Measurements from ENCODE around the gene AURKA.
"Not testable (repeated sequence)": the region's sequence is repeated elsewhere in the genome, so short reads cannot be mapped to it uniquely, and the experiment has no call there.

Gene AURKA

DNA sequence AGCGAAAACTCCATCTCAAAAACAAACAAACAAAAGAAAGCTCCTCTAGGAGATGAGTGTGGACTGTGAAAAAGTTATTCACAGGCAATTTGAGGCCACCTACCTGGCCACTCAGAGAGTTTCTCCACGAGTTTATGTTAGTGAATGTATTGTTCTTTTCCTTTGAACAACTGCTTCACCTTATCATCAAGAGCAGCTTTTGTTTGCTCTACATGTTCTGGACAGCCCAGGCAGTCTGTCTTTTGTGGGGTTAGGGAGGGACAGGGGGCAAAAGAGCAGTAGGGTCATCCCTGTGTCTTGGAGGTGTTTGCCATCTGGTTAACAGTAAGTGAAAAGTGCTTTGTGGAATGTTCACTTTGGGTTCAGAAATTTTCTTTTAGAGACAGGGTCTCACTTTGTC lies 28.0 kb upstream of the AURKA start:
- H3K9ac ChIP-seq (ENCODE audit: low read depth, low read length): no peak overlapping the region
- no peaks in the 10 kb centered on the region for H3K9me3 ChIP-seq (ENCODE audit: insufficient read depth, low read depth, low read length)
- H3K27me3 ChIP-seq (ENCODE audit: insufficient read depth, low read length): peaks cover 23% of the 10 kb centered on the region; the same call in 1 of the 2 replicates
- H3K4me1 ChIP-seq (ENCODE audit: insufficient read depth, low read length): peaks cover 9% of the 10 kb centered on the region
- no peak overlapping the region for H3K27ac ChIP-seq (ENCODE audit: low read length)
- no peak overlapping the region for H3K4me3 ChIP-seq (ENCODE audit: low read length)
- H3K36me3 ChIP-seq (ENCODE audit: insufficient read depth, low read depth, low read length): no peaks in the 10 kb centered on the region

DNA sequence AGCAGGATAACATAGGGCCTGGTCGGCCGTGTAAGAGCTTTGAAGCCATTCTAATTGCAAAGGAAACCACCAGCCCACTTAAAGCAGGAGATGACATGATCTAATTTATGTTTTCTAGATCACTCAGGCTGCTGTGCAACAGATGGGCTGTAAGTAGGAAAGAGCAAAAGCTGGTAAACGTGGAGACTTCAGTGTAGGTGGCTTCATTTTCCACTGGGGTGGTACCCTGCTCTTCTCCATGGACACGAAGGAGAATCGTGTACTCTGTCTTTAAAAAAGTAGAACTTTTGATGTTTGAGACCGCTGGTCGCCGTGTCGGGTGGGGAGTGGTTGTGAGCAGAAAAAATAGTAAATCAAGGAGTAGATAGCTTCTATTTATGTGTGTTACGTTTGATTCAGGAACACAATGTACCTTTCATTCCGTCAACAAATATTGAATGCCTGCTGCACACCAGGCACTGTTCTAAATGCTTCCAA lies 26.4 kb upstream of the AURKA start:
- H3K27me3 ChIP-seq (ENCODE audit: insufficient read depth, low read length): peaks cover 16% of the 10 kb centered on the region; the same call in 1 of the 2 replicates
- no peak overlapping the region for H3K4me3 ChIP-seq (ENCODE audit: low read length)
- no peak overlapping the region for H3K9ac ChIP-seq (ENCODE audit: low read depth, low read length)
- no peak overlapping the region for H3K27ac ChIP-seq (ENCODE audit: low read length)
- H3K9me3 ChIP-seq (ENCODE audit: insufficient read depth, low read depth, low read length): no peaks in the 10 kb centered on the region
- peaks cover 6% of the 10 kb centered on the region; the same call in 1 of the 2 replicates for H3K36me3 ChIP-seq (ENCODE audit: insufficient read depth, low read depth, low read length)
- peaks cover 9% of the 10 kb centered on the region for H3K4me1 ChIP-seq (ENCODE audit: insufficient read depth, low read length)

DNA sequence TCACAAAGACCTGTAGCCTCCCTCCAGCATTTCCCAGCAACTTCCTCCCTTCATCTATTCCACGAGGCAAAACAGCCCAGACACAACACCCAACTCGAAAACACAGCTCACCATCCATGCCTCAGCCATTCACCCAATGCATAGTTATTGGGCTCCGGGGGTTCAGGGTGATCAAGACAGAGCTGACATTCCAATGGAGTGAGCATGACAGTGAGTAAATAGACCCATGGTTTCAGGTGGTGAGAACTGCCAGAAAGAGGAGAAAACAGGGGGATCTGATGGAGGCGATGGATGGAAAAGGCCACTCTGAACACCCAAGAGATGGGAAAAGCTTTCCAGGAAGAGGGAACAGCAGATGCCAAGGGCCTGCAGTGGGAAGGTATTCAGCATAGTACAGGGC lies 25.9 kb upstream of the AURKA start:
- H3K4me3 ChIP-seq (ENCODE audit: low read length): no peak overlapping the region
- no peaks in the 10 kb centered on the region for H3K9me3 ChIP-seq (ENCODE audit: insufficient read depth, low read depth, low read length)
- H3K9ac ChIP-seq (ENCODE audit: low read depth, low read length): no peak overlapping the region
- H3K4me1 ChIP-seq (ENCODE audit: insufficient read depth, low read length): peaks cover 9% of the 10 kb centered on the region
- peaks cover 16% of the 10 kb centered on the region; the same call in 1 of the 2 replicates for H3K27me3 ChIP-seq (ENCODE audit: insufficient read depth, low read length)
- H3K36me3 ChIP-seq (ENCODE audit: insufficient read depth, low read depth, low read length): peaks cover 6% of the 10 kb centered on the region; the same call in 1 of the 2 replicates
- H3K27ac ChIP-seq (ENCODE audit: low read length): no peak overlapping the region

DNA sequence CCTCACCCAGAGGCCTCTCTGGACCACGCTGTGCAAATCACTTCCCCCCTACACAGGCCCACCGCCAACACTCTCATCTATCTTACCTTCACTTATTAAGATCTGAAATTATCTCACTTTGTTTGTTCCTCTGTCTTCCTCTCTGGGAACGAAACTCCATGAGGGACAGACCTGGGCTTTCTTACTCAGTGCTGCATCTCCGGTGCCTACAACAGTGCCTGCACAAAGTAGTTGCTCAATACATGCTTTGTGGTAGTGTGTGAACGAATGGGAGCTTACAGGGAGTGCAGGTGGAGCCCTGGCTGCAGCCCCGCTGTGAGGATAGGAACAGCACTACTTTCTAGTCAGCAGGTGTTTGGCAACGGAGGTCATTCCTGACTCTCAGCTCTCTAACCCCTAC lies 25.4 kb upstream of the AURKA start:
- Histone ChIP-seq H3K9me3 (ENCODE audit: insufficient read depth, low read depth, low read length) (no peaks in the 10 kb centered on the region), H3K27ac (ENCODE audit: low read length) (no peak overlapping the region), H3K9ac (ENCODE audit: low read depth, low read length) (no peak overlapping the region), H3K27me3 (ENCODE audit: insufficient read depth, low read length) (peaks cover 16% of the 10 kb centered on the region; the same call in 1 of the 2 replicates), H3K4me1 (ENCODE audit: insufficient read depth, low read length) (peaks cover 4% of the 10 kb centered on the region), H3K4me3 (ENCODE audit: low read length) (no peak overlapping the region), H3K36me3 (ENCODE audit: insufficient read depth, low read depth, low read length) (peaks cover 6% of the 10 kb centered on the region; the same call in 1 of the 2 replicates)

DNA sequence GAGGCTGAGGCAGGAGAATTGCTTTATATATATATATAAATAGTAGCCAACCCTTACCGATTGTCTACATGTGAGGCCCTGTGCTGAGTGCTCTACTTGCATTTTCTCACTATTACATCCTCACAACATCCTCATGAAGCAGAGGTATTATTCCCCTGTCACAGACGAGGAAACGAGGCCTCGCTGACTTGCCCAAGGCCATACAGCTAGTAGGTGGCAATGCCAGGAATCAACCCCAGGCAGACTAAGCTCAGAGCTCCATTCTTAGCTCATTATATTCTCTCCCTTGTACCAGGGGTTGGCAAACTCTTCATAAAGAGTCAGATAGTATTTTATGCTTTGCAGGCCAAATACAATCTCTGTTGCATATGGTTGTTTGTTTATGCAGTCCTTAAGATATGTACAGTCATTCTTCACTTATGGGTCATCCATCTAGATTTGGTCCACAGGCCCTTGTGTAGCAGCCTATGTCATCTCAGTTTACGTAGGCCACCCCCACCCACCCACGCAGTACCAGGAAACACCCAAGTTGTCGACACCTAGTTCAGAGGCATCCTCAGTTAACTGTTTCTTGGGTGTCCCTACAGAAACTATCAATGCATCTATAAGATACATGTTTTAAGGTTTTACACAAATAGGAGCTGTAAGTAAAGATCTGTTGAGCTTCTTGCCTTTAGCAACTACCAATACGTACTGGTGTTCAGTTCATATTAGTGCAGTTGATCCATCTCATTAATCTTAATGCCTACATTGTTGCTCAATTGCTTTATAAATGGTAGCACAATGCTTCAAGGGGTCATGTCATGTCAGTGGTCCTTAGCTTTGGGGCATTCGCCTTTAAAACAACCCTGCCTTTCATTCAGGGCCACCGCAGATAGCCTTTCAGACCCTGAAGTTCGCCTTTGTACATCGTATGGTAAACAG lies 23.1 kb upstream of the AURKA start:
- H3K9ac ChIP-seq (ENCODE audit: low read depth, low read length): no peak overlapping the region
- no peak overlapping the region for H3K4me3 ChIP-seq (ENCODE audit: low read length)
- peaks cover 6% of the 10 kb centered on the region; the same call in 1 of the 2 replicates for H3K36me3 ChIP-seq (ENCODE audit: insufficient read depth, low read depth, low read length)
- no peaks in the 10 kb centered on the region for H3K4me1 ChIP-seq (ENCODE audit: insufficient read depth, low read length)
- no peaks in the 10 kb centered on the region for H3K9me3 ChIP-seq (ENCODE audit: insufficient read depth, low read depth, low read length)
- H3K27me3 ChIP-seq (ENCODE audit: insufficient read depth, low read length): no peaks in the 10 kb centered on the region
- H3K27ac ChIP-seq (ENCODE audit: low read length): no peak overlapping the region

DNA sequence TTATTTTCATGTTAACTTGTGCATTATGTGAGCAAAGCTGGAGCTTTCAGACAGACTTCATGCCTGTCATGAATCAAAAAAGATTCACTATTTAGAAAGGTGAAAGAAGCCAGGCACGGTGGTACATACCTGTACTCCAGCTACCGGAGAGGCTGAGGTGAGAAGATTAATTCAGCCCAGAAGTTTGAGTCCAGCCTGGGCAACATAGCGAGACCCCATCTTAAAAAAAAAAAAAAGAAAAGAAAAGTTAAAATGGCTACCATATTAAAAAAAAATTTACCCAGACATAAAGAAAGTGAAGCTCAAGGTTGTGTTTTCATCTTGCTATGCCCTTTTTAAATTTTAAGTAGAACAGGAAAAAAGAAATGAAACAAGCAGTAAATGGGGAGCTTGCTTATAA lies 20.9 kb upstream of the AURKA start:
- no peaks in the 10 kb centered on the region for H3K27me3 ChIP-seq (ENCODE audit: insufficient read depth, low read length)
- peaks cover 22% of the 10 kb centered on the region for H3K36me3 ChIP-seq (ENCODE audit: insufficient read depth, low read depth, low read length)
- H3K9me3 ChIP-seq (ENCODE audit: insufficient read depth, low read depth, low read length): no peaks in the 10 kb centered on the region
- H3K4me3 ChIP-seq (ENCODE audit: low read length): no peak overlapping the region
- no peaks in the 10 kb centered on the region for H3K4me1 ChIP-seq (ENCODE audit: insufficient read depth, low read length)
- H3K27ac ChIP-seq (ENCODE audit: low read length): no peak overlapping the region
- H3K9ac ChIP-seq (ENCODE audit: low read depth, low read length): no peak overlapping the region

DNA sequence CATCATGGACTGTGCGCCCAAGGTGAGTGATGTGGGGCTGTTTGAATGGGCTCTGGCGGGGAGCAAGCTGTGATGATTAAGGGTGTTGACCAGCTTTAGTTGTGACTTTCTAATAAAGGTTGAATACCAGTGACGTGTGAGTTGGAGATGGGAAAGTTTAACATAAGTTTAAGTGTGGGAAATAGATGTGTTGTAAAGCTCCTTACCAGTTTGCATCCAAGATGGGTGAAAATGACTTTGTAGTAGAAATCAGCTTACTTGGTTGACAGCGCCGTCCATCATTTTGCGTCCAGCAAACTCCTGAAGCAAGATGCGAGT lies 20.4 kb upstream of the AURKA start:
- Histone ChIP-seq H3K36me3 (ENCODE audit: insufficient read depth, low read depth, low read length) (peaks cover 27% of the 10 kb centered on the region), H3K4me1 (ENCODE audit: insufficient read depth, low read length) (no peaks in the 10 kb centered on the region), H3K4me3 (ENCODE audit: low read length) (no peak overlapping the region), H3K9me3 (ENCODE audit: insufficient read depth, low read depth, low read length) (no peaks in the 10 kb centered on the region), H3K27ac (ENCODE audit: low read length) (no peak overlapping the region), H3K9ac (ENCODE audit: low read depth, low read length) (no peak overlapping the region), H3K27me3 (ENCODE audit: insufficient read depth, low read length) (no peaks in the 10 kb centered on the region)

DNA sequence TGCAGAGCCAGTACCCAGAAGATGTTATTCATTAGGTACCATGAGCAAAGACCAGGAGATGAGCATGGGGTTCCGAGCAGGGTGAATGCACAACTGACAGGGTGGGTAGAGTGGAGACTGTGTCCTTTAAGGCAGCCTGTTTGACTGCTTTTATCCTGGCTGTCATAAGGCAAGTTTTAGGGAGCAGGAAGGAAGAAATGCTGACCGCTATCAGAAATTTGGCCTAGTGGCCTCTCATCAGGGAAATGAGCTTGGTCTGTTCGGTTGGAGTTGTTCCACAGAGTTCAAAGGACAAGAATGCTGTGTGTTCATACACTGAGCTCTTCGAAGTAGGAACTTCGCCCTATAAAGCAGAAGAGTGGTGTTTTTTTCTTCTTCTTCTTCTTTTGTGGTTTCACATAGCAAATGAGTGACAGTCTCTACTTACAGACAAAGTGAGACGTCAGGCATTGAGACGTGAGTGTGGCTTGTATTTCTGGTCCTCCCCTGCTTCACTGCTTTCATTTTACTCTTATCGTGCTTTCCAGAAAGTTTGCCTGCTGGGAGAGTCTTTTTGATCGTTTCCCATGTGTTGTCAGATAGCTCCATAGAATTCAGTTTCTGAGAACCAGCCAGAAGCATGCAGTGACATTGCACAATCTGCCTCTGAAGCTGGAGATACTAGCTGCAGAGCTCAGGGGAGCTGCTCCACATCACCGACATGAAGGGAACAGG lies 19.9 kb upstream of the AURKA start, which contains the start of gene CASS4:
CASS4 (plus strand) TSS at position 502 of the 714 bp plus-strand sequence; CDS start at position 701, 199 bp downstream.
- Histone ChIP-seq H3K4me1 (ENCODE audit: insufficient read depth, low read length) (no peaks in the 10 kb centered on the region), H3K27ac (ENCODE audit: low read length) (no peak within 1 kb of the TSS), H3K36me3 (ENCODE audit: insufficient read depth, low read depth, low read length) (peaks cover 32% of the 10 kb centered on the region), H3K9me3 (ENCODE audit: insufficient read depth, low read depth, low read length) (no peaks in the 10 kb centered on the region), H3K9ac (ENCODE audit: low read depth, low read length) (no peak within 1 kb of the TSS), H3K4me3 (ENCODE audit: low read length) (no peak within 1 kb of the TSS), H3K27me3 (ENCODE audit: insufficient read depth, low read length) (no peaks in the 10 kb centered on the region)

DNA sequence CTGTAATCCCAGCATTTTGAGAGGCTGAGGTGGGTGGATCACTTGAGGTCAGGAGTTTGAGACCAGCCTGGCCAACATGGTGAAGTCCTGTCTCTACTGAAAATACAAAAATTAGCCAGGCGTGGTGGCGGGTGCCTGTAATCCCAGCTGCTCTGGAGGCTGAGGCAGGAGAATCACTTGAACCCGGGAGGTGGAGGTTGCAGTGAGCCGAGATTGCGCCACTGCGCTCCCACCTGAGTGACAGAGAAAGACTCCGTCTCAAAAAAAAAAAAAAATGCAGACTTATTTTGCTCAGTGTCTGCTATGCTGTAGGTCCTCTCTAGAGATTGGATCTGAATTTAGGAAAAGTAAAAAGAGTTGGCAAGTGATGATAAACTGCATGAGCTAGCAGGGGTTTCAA lies 19.3 kb upstream of the AURKA start:
- not testable (repeated sequence) for H3K27ac ChIP-seq (ENCODE audit: low read length); H3K27me3 ChIP-seq (ENCODE audit: insufficient read depth, low read length); H3K9ac ChIP-seq (ENCODE audit: low read depth, low read length); H3K4me3 ChIP-seq (ENCODE audit: low read length); H3K4me1 ChIP-seq (ENCODE audit: insufficient read depth, low read length); H3K9me3 ChIP-seq (ENCODE audit: insufficient read depth, low read depth, low read length)
- peaks cover 38% of the 10 kb centered on the region for H3K36me3 ChIP-seq (ENCODE audit: insufficient read depth, low read depth, low read length)

DNA sequence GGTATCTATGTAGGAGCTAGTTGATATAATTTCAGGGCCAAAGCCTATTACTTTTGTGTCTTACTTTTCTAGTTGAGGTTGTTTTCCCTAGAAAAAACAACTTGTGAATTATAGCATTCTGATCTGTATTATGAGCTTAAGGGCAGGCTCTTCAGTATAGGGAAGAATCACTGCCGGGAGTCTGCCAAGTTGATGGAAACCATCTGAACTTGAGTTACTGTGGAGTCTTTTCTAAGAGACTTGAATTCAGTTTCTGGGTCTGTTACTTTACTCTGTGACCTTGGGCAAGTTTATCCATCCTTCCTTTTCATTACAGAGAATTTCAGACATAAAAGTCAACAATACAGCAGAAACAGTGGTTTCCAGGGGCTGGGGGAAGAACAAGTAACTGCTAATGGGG lies 17.9 kb upstream of the AURKA start:
- Histone ChIP-seq H3K36me3 (ENCODE audit: insufficient read depth, low read depth, low read length) (peaks cover 51% of the 10 kb centered on the region), H3K4me1 (ENCODE audit: insufficient read depth, low read length) (no peaks in the 10 kb centered on the region), H3K4me3 (ENCODE audit: low read length) (no peak overlapping the region), H3K9me3 (ENCODE audit: insufficient read depth, low read depth, low read length) (no peaks in the 10 kb centered on the region), H3K27me3 (ENCODE audit: insufficient read depth, low read length) (no peaks in the 10 kb centered on the region), H3K9ac (ENCODE audit: low read depth, low read length) (no peak overlapping the region), H3K27ac (ENCODE audit: low read length) (no peak overlapping the region)

DNA sequence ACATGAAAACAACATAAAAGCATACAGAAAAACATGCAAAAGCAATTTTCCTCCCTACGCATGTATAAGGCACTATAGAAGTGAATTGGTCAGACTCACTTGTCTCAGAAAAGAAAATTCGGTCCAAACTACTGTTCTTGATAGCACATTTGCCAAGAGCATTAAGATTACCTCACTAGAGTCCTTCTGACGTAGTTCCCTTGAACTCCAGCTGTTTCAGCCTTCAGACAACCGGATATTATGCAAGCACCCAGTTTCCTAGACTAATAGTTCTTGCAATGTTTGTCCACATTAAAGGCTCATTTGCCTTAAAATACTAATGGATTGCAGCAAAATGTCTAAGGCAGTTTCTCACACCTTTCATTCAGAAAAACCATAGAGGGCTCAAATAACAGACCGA lies 17.5 kb upstream of the AURKA start:
- H3K36me3 ChIP-seq (ENCODE audit: insufficient read depth, low read depth, low read length): peaks cover 54% of the 10 kb centered on the region
- H3K27me3 ChIP-seq (ENCODE audit: insufficient read depth, low read length): no peaks in the 10 kb centered on the region
- H3K4me3 ChIP-seq (ENCODE audit: low read length): no peak overlapping the region
- H3K27ac ChIP-seq (ENCODE audit: low read length): no peak overlapping the region
- no peak overlapping the region for H3K9ac ChIP-seq (ENCODE audit: low read depth, low read length)
- H3K4me1 ChIP-seq (ENCODE audit: insufficient read depth, low read length): no peaks in the 10 kb centered on the region
- no peaks in the 10 kb centered on the region for H3K9me3 ChIP-seq (ENCODE audit: insufficient read depth, low read depth, low read length)

DNA sequence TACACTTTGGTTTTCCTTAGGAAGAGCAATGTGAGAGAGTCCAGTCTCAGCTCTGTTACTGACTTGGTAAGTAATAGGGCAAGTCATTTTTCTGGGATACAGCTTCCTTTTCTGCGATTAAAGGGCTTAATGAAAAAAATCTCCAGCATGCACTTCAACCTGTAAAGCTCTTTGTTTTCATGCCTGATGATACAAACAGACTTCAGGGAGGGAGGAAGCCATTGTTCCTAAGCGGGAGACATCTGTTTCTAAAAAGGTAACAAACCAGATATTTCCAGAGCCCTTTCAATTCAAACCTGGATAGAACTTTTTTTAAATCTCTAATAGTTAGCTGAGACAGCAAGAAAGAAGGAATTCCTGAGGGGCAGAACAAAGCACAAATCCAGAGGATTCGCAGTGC lies 14.9 kb upstream of the AURKA start:
- H3K27me3 ChIP-seq (ENCODE audit: insufficient read depth, low read length): no peaks in the 10 kb centered on the region
- no peaks in the 10 kb centered on the region for H3K9me3 ChIP-seq (ENCODE audit: insufficient read depth, low read depth, low read length)
- H3K4me3 ChIP-seq (ENCODE audit: low read length): no peak overlapping the region
- no peak overlapping the region for H3K27ac ChIP-seq (ENCODE audit: low read length)
- no peaks in the 10 kb centered on the region for H3K4me1 ChIP-seq (ENCODE audit: insufficient read depth, low read length)
- no peak overlapping the region for H3K9ac ChIP-seq (ENCODE audit: low read depth, low read length)
- peaks cover 75% of the 10 kb centered on the region for H3K36me3 ChIP-seq (ENCODE audit: insufficient read depth, low read depth, low read length)
